A204.1 (cell line): ENCODE data around the gene CYGB.
"Not testable (repeated sequence)": the region's sequence is repeated elsewhere in the genome, so short reads cannot be mapped to it uniquely, and the experiment has no call there.

Source experiments
- FAIRE-seq: peaks from 2 replicates; lab custom pipeline; 2012; peaks lifted over from hg19 to GRCh38; lab: Jason Lieb, UNC

Gene CYGB

DNA sequence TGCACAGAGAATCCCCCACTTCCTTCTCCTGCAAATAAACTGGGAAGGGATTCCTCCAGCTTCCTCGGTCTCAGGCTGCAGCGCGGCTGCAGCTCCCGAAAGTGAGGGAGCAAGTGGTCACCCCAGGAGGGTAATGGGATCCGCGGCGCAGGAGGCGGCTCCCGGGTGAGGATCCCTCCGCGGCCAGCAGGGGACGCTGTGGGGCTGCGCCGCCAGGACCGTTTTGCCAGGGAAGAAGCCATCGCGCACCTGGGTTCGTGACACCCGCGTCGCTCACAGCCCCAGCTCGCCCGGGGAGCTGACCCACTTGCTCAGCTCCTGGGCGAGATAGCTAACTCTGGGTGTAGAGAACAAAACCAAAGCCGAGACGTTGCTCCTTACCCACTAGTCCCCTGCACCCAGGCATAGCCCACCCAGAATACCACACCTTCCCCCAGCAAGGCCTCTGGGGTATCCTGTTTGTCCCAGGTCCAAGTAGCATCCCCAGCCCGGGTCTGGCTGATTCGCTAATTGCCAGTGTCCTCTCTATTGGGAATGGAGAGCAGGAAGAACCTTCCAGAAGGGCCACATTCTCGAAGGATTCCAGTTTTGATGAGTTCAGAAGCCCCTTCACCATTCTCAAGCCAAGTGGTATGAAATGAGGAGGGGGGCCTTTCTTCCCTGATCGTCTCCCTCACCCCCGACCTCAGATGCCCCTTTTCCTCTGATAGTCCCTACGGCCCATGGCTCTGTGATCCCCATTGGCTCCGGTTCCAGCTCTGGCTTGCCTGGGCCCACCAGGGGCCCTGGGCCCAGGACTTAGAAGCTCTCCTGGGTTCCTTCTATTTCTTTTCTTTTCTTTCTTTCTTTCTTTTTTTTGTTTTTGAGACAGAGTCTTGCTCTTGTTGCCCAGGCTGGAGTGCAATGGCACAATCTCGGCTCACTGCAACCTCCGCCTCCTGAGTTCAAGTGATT, 14.1 kb downstream of the CYGB start:
- no peak for FAIRE-seq

DNA sequence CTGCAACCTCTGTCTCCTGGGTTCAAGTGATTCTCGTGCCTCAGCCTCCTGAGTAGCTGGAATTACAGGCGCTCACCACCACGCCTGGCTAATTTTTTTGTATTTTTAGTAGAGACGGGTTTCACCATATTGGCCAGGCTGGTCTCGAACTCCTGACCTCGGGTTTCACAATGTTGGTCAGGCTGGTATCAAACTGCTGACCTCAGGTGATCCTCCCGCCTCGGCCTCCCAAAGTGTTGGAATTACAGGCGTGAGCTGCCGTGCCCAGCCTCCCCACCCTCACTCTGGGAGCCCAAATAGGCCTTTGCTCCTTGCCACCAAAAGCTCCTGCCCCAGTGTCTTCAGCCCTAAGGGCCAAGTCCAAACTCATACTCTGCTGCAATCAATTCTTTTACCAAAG, 15.8 kb downstream of the CYGB start:
- not testable (repeated sequence) for FAIRE-seq

DNA sequence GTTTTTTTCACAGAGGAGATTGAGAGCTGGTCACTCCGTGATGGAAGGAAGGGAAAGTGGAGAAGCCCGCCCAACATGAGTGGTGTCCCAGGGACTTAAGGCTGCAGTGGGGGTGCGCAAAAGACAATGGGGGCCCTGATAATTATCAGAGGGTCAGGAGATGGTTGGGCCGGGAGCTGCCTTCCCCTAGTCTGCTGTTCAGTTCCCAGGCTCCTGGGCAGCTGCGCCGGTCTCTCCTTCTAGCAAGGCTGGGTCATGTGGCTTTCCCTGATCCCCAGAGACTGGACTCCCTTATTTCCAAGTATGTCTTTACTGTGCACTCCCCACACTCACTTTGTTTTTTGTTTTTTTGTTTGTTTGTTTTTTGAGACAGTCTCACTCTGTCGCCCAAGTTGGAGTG, 16.2 kb downstream of the CYGB start:
- FAIRE-seq = no peak

GRCh38 chr17:76519048-76519966, 18.2 kb downstream of the CYGB start:
- FAIRE-seq = no peak

- FAIRE-seq = no peak
Measured at GRCh38 chr17:76517638-76518038, 19.9 kb downstream of the CYGB start.

DNA sequence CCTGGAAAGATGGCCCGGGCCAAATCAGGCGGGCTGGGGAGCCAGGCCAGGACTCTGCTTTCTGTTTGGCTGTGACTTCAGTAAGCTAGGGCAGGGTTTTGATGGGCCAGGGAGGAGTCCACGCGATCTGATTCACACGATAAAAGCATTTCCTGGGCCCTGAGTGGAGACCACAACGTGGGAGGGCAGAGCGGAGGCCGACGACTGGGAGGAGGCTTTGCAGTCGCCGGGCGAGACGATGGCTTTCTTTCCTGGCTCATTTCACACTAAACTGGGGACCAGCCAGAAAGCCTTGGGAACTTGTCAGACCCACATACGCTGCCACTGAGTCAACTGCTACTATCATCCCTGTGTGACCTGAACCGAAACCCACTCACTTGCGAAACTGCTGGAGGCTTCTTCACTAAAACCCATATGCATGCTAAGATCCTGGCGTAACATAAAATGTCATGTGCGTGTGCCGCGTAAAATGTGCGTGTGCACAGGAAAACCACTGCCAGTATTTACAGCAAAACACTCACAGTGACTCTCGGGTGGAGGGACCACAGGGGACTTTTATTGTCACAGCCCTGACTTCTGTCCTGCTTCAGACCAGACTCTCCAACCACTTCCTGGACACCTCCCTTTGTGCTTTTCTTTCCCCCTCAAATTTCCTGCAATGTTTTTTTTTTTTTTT, 22.1 kb downstream of the CYGB start:
- no peak for FAIRE-seq

DNA sequence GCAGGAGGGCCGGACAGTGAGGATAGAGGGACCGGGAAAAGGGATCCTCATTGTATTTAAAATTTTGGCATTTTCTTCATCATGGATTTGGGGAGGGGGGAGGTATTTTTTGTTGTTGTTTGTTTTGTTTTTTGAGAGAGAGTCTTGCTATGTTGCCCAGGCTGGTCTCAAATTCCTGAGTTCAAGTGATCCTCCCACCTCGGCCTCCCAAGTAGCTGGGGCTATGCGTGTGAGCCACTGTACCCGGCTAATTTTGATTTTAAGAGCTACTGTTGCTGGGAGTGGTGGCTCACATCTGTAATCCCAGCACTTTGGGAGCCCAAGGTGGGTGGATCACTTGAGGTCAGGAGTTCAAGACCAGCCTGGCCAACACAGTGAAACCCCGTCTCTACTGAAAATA, 23.2 kb downstream of the CYGB start:
- FAIRE-seq = not testable (repeated sequence)

DNA sequence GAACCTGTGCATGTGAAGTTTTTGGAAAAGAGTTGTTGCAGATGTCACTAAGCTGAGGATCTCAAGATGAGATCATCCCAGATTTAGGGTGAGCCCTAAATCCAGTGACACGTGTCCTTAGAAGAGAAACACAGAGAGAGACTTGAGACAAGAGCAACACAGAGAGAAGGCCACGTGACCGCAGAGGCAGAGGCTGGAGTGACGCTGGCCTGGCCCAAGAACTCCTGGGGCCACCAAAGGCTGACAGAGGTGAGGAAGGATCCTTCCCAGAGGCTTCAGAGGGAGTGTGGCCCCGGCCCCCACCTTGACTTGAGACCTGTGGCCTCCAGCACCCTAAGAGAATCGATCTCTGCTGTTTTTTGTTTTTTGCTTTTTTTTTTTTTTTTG, 24.2 kb downstream of the CYGB start:
- FAIRE-seq = no peak

DNA sequence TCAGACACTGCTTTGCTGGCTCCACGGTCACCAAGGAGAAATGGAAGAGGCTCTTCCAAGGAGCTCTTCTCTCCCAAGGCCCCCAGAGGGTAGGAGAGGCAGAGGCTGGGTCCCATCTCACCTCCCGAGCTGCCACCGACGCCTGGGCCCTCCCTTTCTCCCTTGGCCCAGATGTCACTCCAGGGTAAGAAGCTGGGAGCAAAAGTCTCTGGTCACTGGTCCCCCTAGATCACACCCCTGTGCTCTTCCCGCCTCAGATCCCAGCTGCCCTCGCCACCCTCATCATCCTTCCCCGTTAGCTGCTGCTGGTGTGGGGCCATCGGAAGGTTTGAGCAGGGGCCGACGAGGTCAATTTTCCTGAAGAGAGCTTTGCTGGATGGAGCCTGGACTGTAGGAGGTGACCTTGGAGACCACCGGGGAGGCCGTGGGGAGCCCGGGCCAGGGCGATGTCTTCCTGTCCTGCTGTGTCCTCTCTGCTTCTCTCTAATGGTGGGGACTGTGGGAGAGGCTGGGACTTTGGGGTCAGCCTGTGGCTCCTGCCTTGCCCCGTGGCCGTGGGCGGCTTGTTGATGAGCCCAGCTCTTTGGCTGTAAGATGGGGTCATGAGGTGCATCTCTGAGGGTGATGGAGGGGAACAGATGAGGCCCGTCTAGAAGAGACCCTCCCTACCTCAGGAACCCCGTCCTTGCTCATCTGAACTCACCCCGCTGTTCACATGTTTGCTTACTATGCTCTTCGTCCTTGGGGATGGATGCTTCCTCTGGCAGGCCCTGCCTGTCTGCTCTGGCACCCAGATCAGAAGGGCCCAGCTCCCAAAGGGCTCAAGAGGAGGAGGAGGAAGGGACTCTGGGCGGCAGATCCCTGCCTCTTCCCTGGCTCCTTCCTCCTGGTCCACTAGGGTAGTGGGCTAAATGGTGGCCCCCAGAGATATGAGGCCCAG, 24.9 kb downstream of the CYGB start:
- FAIRE-seq = no peak

DNA sequence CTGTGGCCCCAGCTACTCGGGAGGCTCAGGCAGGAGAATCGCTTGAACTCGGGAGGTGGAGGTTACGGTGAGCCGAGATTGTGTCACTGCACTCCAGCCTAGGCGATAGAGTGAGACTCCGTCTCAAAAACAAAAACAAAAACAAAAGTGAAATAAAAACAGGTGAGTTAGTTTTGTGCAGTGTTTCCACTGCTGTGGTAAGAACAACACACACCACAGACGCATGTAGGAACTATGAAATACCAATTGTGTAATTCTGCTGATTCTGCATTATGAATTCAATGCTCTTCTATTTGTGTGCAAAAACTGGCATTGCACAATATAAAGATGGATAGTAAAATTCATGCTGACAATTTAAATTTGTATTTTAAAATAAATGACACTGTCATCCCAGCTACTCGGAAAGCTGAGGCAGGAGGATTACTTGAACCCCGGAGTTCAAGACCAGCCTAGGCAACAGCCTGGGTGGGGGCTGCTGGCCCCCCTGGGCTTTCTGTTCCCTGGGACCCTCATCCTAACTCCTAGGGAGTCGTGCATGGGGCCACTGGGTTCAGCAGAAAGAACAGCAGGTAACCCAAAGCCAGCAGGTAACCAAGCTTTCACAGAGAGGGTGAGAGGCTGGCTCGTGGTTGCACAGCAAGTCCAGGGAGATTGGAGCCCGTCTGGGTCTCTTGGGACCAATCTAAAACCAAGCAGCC, 25.7 kb downstream of the CYGB start:
- FAIRE-seq = no peak

DNA sequence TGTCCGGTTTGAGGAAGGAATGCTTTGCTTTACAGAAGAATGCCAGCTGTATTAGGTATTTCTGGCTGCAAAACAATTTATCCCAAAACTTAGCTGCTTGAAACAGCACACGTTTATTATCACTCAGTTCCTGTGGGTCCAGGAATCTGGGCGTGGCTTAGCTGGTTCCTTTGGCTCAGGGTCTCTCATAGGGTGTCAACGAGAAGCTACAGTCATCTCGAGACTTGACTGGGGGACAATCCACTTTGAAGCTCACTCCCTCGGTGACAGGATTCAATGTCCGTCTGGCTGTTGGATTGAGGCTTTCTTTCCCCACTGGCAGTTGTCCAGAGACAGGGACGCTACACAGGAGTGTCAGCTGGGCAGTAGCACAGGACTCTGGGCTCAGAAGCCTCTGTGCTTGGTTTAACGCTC, 26.7 kb downstream of the CYGB start:
- FAIRE-seq = no peak

GRCh38 chr17:76508472-76509063, 28.9 kb downstream of the CYGB start:
- FAIRE-seq = not testable (repeated sequence)

- FAIRE-seq = no peak
Measured at GRCh38 chr17:76506408-76507345, 30.8 kb downstream of the CYGB start.

- no peak for FAIRE-seq
Measured at GRCh38 chr17:76504117-76504516, 33.4 kb downstream of the CYGB start.

DNA sequence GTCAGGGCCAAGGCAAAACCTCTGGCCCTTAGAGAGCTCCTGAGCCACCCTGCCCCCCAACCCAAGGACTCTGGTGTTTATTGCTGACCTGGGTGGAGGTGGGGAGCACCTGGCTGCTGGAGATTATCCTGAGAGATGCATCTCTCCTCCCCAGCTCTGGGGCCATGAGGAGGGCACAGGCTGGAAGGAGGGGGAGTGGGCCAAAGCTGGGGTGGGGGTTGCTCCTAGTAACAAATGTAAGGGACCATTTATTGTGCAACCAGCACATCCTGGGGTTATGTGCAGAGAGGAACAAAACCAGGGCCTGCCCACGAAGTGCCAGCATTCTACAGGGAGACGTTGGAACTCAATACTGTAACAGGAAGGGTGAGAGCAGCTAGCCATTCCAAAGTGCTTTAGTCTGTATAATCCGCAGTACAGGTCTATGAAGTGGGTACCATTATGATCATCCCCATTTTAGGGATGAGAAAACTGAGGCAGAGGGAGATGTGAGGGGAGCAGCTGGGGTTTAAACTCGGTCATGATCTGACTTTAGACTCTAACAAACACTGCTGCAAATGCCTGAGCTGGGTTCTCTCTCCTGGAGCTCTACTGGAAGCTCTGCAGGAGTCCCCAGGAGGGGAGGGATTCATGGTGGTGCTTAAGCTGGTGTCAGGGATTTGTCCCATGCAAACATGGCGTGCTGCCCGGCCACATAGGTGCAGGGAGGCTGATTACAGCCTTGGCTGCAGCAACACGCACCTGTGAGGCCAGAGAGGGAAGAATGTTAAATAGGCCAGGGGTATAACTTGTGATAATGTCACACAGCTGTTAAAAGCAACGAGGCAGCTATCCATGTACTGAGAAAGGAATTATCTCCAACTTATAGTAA, 34.9 kb downstream of the CYGB start:
- no peak for FAIRE-seq

DNA sequence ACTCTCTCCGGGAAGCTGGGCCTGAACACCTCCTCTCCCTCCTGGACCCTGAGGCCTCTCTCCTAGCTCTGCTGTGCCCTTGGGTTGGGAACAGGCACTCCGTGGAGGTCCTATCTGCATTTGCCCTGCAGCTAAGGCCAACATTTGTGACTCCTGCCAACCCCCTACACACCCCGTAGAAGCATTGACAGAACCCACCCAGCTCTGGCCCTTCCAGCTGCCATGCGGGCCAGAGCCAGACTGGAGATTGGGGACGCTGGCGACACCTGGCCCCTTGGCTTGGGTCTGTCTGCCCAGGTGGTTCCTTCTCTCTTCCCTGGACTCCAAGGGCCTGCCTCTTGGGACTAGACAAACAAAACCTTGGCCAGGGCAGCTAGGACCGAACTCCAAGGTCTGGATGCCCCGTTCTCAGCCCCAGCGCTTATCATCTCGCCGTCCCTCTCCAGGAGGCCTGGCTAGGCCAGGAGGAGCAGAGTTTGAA, 35.6 kb downstream of the CYGB start:
- FAIRE-seq = no peak

GRCh38 chr17:76501018-76501826, 36.3 kb downstream of the CYGB start, which contains the start of gene RHBDF2:
TSS of gene RHBDF2 (minus strand) at chr17:76501423. CDS start at chr17:76481524, 19,899 bp downstream.
- no peak for FAIRE-seq
